OCI-LY3 (cell line): Measurements from ENCODE around the gene MBD2.

Experiments
- H2AFZ ChIP-seq: fragments of 200-600, 300-600 bp; shearing (Covaris generic); 2 replicates; pipeline ENCODE4 v1.6.0; 2014; ENCODE audit warnings: antibody characterized with exemption, low read depth, low read length
- H3K27ac ChIP-seq: fragments of 200-600, 300-600 bp; sonication (generic); 2 replicates; pipeline ENCODE4 v1.5.1; 2014; ENCODE audit warnings: mild to moderate bottlenecking, low read length, moderate library complexity, mixed read lengths
- H3K27me3 ChIP-seq: fragments of 200-600, 300-600 bp; sonication (generic); 2 replicates; pipeline ENCODE4 v1.6.1; 2014; ENCODE audit warnings: low read depth, low read length, mixed read lengths
- H3K36me3 ChIP-seq: fragments of 200-600, 300-600 bp; sonication (generic); replicated peaks from 2 replicates; pipeline ENCODE3; 2014; ENCODE audit warnings: low read depth, low read length, mixed read lengths
- H3K4me1 ChIP-seq: fragments of 300-600, 200-600 bp; sonication (generic); 2 replicates; pipeline ENCODE4 v1.6.1; 2014; ENCODE audit warnings: low read length, mixed read lengths
- H3K4me2 ChIP-seq: fragments of 200-600, 300-600 bp; sonication (generic); 2 replicates; pipeline ENCODE4 v1.6.1; 2014; ENCODE audit warnings: low read length, mixed read lengths
- H3K4me3 ChIP-seq: fragments of 300-600, 200-600 bp; sonication (generic); 2 replicates; pipeline ENCODE4 v1.5.1; 2014; ENCODE audit warnings: antibody characterized with exemption, mild to moderate bottlenecking, low read length, moderate library complexity
- H3K79me2 ChIP-seq: fragments of 300-600, 200-600 bp; shearing (Covaris generic); 2 replicates; pipeline ENCODE4 v1.6.1; 2014; ENCODE audit warnings: mild to moderate bottlenecking, low read length, mixed read lengths
- H3K9ac ChIP-seq: fragments of 300-600, 200-600 bp; shearing (Covaris generic); 2 replicates; pipeline ENCODE4 v1.6.0; 2014; ENCODE audit warnings: mild to moderate bottlenecking, low read length, moderate library complexity
- H3K9me3 ChIP-seq: fragments of 200-600, 300-600 bp; shearing (Covaris generic); 2 replicates; pipeline ENCODE4 v1.6.1; 2014; ENCODE audit warnings: low read length, mixed read lengths; ENCODE audit not compliant: insufficient read depth
- H4K20me1 ChIP-seq: fragments of 200-600, 300-600 bp; sonication (generic); 2 replicates; pipeline ENCODE4 v1.6.1; 2016; ENCODE audit warnings: low read length, mixed read lengths; ENCODE audit not compliant: insufficient read depth
- EZH2phosphoT487 ChIP-seq: fragments of 200-600 bp; shearing (Covaris generic); IDR thresholded peaks from 2 replicates; pipeline ENCODE4 v1.6.1; 2018; ENCODE audit warnings: antibody characterized with exemption, mixed run types, low read depth
- TF ChIP-seq, protein P1 (sequence below): fragments of 200-600, 300-600 bp; sonication (generic); IDR thresholded peaks from 2 replicates; pipeline ENCODE4 v1.5.1; 2014; ENCODE audit warnings: antibody characterized with exemption, low read length, low read depth

The MBD2 gene

GRCh38 chr18:54257015-54257414 lies 32.5 kb upstream of the MBD2 start:
- TF ChIP-seq EZH2phosphoT487: no peak
- TF ChIP-seq, protein P1, sequence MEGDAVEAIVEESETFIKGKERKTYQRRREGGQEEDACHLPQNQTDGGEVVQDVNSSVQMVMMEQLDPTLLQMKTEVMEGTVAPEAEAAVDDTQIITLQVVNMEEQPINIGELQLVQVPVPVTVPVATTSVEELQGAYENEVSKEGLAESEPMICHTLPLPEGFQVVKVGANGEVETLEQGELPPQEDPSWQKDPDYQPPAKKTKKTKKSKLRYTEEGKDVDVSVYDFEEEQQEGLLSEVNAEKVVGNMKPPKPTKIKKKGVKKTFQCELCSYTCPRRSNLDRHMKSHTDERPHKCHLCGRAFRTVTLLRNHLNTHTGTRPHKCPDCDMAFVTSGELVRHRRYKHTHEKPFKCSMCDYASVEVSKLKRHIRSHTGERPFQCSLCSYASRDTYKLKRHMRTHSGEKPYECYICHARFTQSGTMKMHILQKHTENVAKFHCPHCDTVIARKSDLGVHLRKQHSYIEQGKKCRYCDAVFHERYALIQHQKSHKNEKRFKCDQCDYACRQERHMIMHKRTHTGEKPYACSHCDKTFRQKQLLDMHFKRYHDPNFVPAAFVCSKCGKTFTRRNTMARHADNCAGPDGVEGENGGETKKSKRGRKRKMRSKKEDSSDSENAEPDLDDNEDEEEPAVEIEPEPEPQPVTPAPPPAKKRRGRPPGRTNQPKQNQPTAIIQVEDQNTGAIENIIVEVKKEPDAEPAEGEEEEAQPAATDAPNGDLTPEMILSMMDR: no peak
- Histone ChIP-seq H3K9ac (no peak overlapping the region), H3K27ac (no peak overlapping the region), H2AFZ (no peak overlapping the region), H3K36me3 (no peaks in the 10 kb centered on the region), H3K4me2 (no peak overlapping the region), H3K27me3 (no peaks in the 10 kb centered on the region), H3K79me2 (no peaks in the 10 kb centered on the region), H3K4me1 (peaks cover 50% of the 10 kb centered on the region), H4K20me1 (no peaks in the 10 kb centered on the region), H3K9me3 (no peaks in the 10 kb centered on the region), H3K4me3 (no peak overlapping the region)

GRCh38 chr18:54255141-54255540 lies 30.7 kb upstream of the MBD2 start:
- Histone ChIP-seq H3K9ac (0 out of 2 replicates have a peak overlapping the region, but pooled peaks have one; percentile 1), H2AFZ (0 out of 2 replicates have a peak overlapping the region, but pooled peaks have one; percentile 3), H3K36me3 (no peaks in the 10 kb centered on the region), H3K4me2 (peak overlapping the region; percentile 55), H3K4me3 (no peak overlapping the region), H3K27me3 (no peaks in the 10 kb centered on the region), H3K79me2 (no peaks in the 10 kb centered on the region), H4K20me1 (no peaks in the 10 kb centered on the region), H3K4me1 (peaks cover 51% of the 10 kb centered on the region), H3K9me3 (peaks cover 2% of the 10 kb centered on the region; the same call in 1 of the 2 replicates), H3K27ac (no peak overlapping the region)
- TF ChIP-seq, protein P1: no peak
- no peak for TF ChIP-seq EZH2phosphoT487

GRCh38 chr18:54254265-54254758 lies 29.8 kb upstream of the MBD2 start:
- H3K4me1 ChIP-seq: peaks cover 54% of the 10 kb centered on the region

DNA sequence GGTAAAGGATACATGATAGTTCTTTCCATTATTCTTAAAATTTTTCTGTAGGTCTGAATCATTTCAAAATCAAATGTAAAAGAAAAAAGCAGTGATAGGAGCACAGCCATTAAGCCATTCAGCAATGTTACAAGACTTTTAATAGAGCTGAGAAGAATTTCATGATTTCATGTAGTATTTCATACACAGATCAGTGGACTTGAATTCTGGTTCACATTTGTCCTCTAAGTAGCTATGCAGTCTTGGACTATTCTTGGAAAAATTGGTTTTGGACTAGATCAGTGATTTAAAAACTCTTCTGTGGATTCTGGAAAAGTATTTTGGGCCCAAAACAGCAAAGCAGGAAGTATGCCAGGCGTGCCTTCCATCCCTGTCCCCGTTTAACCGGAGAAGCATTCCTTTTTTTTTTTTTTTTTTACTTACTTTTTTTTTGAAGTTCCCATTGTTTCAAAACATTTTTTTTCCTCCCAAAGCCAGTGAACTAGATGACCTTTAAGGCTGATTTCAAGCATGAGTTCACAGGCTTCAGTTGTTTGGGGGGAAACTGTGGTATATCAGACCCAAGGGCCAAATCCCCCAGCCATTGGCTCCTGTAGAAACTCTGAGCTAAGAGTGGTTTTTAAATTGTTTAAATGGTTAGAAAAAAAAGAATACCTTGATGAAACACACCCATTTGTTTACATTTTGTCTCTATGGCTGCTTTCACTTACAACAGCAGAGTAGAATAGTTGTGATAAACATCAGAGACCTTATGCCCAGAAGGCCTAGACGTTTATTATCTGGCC lies 27.3 kb upstream of the MBD2 start:
- Histone ChIP-seq H4K20me1 (no peaks in the 10 kb centered on the region), H3K9me3 (peaks cover 8% of the 10 kb centered on the region; the same call in 1 of the 2 replicates), H3K4me2 (peak overlapping the region; percentile 54), H3K4me3 (peak overlapping the region; percentile 21), H3K27me3 (no peaks in the 10 kb centered on the region), H3K4me1 (peaks cover 66% of the 10 kb centered on the region), H3K36me3 (peaks cover 10% of the 10 kb centered on the region), H3K27ac (peak overlapping the region; percentile 73), H2AFZ (0 out of 2 replicates have a peak overlapping the region, but pooled peaks have one; percentile 1), H3K9ac (peak overlapping the region; percentile 26; the same call in 1 of the 2 replicates), H3K79me2 (no peaks in the 10 kb centered on the region)
- TF ChIP-seq, protein P1: no peak
- no peak for TF ChIP-seq EZH2phosphoT487

More at GRCh38 chr18:54254265-54254758, 29.8 kb upstream of the MBD2 start:
- Histone ChIP-seq H3K9ac (peak overlapping the region; percentile 23), H3K4me2 (peak overlapping the region; percentile 55), H3K36me3 (peaks cover 5% of the 10 kb centered on the region), H3K27me3 (no peaks in the 10 kb centered on the region), H2AFZ (peak overlapping the region; percentile 57), H3K4me3 (peak overlapping the region; percentile 58), H3K79me2 (no peaks in the 10 kb centered on the region), H4K20me1 (no peaks in the 10 kb centered on the region), H3K9me3 (peaks cover 8% of the 10 kb centered on the region; the same call in 1 of the 2 replicates), H3K27ac (0 out of 2 replicates have a peak overlapping the region, but pooled peaks have one; percentile 8)
- TF ChIP-seq, protein P1: no peak
- TF ChIP-seq EZH2phosphoT487: no peak
